HG03196 (cell line): ENCODE data around the gene SEMA6B.
"Not testable (repeated sequence)": the region's sequence is repeated elsewhere in the genome, so short reads cannot be mapped to it uniquely, and the experiment has no call there.

Experiments
- ATAC-seq: cut with Tn5 transposase; IDR thresholded peaks from one replicate; pipeline ENCODE4 v1.9.1; 2021; ENCODE audit not compliant: unreplicated experiment

The SEMA6B gene, protein sequence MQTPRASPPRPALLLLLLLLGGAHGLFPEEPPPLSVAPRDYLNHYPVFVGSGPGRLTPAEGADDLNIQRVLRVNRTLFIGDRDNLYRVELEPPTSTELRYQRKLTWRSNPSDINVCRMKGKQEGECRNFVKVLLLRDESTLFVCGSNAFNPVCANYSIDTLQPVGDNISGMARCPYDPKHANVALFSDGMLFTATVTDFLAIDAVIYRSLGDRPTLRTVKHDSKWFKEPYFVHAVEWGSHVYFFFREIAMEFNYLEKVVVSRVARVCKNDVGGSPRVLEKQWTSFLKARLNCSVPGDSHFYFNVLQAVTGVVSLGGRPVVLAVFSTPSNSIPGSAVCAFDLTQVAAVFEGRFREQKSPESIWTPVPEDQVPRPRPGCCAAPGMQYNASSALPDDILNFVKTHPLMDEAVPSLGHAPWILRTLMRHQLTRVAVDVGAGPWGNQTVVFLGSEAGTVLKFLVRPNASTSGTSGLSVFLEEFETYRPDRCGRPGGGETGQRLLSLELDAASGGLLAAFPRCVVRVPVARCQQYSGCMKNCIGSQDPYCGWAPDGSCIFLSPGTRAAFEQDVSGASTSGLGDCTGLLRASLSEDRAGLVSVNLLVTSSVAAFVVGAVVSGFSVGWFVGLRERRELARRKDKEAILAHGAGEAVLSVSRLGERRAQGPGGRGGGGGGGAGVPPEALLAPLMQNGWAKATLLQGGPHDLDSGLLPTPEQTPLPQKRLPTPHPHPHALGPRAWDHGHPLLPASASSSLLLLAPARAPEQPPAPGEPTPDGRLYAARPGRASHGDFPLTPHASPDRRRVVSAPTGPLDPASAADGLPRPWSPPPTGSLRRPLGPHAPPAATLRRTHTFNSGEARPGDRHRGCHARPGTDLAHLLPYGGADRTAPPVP

DNA sequence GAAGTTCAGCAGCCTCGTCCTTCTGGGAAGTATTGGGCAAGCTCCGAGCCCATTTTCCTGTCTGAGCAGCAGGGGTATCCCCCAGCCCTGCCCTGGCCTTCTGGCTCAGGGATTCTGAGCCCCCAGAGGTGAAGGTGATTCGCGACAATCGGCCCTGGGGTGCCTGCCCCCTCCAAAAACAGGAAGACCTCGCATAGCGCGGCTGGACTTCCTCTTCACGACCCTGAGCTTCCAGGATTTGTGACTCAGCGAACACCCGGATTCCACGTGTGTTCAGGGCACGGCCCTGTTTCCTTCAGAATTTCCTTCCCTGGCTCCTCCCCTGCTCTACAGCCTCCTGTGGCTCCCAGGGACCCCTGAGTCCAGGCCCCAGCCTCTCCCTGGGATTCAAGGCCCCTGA, at the start of gene SEMA6B:
Gene SEMA6B (minus strand): TSS at position 116 of the 400 bp plus-strand sequence. CDS start 1,227 bp downstream, outside the sequence.
- ATAC-seq, result no peak

DNA sequence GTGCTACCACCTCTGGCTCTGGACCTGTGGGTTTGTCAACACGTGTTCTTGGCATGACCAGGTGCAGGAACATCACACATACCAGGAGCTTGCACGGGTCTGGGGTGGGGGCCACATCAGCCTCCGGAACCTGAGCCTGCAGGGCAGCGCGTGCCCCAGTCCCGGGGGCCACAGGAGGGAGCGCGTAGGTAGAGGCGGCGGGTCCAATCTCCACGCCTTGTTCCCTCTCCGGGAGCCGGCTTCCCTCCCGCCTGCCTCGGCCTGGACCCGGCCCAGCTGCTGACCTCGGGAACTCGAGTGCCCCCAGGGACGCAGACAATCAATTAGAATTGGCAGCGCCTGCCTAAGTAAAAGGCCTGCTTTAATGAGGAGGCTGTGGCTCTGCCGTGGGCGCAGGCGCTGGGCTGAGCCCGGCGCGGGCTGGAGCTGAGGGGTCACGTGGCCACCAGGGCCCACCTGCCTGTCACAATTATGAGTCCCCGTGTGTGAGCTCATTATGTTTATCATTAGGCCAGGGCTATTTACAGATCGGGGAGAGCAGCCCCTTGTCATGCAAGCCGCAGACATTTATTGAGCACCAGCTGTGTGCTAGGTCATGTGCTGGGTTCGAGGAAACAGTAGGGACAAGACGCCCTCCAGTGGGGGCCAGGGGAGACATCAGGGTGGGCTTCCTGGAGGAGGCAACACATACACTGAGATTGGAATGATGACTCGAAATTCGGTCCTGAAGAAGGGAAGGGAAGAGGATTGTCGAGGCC, 47.6 kb upstream of the SEMA6B start:
- no peak for ATAC-seq

DNA sequence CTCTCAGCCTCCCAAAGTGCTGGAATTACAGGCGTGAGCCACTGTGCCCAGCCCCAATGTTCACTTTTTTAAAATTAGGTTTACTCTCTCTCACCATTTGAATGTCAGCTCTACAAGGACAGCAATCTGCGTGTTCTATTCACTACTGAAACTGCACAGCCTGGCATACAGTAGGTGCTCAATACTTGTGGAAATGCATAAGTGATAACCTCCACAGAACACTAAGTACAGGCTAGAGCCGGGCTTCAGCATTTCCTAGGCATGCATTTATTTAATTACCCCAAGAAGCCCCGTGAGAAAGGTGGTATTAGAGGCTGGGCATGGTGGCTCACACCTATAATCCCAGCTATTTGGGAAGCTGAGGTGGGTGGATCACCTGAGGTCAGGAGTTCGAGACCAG, 46.7 kb upstream of the SEMA6B start:
- no peak for ATAC-seq

DNA sequence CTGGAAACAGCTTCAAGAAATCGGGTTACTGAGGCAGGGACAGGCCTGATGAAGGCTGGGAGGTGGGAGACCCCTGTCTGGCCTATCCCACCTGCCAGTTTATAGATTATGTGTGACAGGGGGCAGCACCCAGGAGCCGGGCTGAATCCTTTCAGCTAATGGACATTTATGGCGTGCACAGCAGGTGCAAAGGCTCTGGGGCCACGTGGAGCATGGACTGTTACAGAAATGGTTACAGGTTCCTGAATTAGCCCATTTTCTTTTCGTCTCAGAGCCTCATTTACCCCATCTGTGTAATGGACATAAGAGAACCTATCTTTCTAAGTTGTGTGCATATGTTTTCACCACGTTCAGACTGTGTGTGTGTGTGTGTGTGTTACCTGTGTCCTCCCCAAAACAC, 45.4 kb upstream of the SEMA6B start:
- no peak for ATAC-seq

DNA sequence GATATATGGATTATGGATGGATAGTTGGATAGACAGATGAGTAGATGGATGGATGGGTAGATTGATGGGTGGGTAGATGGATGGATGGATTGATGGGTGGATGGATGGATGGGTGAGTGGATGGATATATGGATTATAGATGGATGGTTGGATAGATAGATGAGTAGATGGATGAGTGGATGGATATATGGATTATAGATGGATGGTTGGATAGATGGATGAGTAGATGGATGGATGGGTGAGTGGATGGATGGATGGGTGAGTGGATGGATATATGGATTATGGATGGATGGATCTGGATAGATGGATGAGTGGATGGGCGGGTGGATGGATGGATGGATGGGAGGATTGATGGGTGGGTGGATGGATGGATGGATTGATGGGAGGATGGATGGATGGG, 43.4 kb upstream of the SEMA6B start:
- ATAC-seq, result no peak

DNA sequence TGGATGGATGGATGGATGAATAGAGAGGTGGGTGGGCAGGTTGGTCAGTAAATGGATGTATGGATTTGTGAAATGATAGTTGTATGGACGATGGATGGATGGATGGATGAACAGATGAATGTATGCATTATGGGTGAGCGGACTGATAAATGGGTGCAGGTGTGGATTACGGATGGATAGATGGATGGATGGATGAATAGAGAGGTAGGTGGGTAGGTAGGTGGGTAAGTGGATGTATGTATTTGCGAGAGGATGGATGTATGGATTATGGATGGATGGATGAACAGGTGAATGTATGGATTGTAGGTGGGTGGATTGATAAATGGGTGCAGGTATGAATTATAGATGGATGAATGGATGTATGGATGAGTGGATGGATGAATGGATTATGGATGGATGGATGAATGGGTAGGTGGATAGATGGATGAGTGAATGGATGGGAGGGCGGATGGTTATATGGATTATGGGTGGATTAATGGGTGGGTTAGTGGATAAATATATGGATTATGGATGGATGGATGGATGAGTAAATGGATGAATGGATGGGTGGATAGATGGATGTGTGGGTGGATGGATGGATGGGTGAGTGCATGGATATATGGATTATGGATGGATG, 42.8 kb upstream of the SEMA6B start:
- no peak for ATAC-seq

DNA sequence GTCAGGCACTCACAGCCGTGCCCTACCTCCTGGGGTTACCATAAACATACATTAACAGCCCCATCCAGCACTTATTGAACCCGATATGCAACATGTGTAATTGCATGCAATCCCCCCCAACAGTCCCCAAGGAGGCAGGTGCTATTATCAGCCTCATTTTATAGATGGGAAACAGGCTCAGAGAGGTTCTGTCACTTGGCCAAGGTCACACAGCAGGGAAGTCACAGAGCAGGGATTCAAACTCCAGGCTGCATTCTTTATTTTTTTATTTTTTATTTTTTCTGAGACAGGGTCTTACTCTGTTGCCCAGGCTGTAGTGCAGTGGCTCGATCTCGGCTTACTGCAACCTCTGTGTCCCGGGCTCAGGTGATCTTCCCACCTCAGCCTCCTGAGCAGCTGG, 41.4 kb upstream of the SEMA6B start:
- no peak for ATAC-seq

DNA sequence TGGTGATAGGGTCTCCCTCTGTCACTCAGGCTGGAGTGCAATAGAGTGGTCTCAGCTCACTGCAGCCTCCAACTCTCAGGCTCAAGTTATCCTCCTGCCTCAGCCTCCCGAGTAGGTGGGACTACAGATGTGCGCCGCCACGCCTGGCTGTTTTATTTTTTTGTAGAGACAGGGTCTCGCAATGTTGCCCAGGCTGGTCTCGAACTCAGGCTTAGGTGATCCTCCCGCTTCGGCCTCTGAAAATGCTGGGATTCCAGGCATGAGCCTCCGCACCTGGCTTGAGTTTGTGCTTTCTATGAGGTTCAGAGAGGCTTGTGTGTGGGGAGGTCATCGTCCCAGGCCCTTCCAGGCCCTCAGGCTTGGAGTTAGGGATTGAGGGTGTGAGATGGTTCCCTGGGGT, 40.6 kb upstream of the SEMA6B start:
- ATAC-seq, result no peak

DNA sequence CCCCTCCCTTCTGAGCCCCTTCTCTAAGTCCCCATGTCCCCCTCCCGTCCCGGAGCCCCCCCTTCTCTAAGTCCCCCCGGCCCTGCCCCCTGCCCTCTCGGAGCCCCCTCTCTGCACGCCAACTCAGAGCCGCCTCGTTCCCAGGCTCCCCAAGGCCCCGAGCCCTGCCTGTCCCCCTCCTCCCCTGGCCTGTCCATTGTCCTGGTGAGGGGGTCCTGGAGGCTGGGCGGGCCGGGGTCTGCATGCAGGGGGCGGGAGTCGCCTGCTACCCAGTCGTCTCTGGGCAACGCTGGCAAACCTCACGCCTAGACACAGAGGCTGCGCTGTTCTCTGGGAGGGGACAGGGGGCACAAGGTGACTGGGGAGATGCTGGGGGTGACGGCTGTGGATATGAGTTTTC, 39.2 kb upstream of the SEMA6B start:
- ATAC-seq, result no peak

DNA sequence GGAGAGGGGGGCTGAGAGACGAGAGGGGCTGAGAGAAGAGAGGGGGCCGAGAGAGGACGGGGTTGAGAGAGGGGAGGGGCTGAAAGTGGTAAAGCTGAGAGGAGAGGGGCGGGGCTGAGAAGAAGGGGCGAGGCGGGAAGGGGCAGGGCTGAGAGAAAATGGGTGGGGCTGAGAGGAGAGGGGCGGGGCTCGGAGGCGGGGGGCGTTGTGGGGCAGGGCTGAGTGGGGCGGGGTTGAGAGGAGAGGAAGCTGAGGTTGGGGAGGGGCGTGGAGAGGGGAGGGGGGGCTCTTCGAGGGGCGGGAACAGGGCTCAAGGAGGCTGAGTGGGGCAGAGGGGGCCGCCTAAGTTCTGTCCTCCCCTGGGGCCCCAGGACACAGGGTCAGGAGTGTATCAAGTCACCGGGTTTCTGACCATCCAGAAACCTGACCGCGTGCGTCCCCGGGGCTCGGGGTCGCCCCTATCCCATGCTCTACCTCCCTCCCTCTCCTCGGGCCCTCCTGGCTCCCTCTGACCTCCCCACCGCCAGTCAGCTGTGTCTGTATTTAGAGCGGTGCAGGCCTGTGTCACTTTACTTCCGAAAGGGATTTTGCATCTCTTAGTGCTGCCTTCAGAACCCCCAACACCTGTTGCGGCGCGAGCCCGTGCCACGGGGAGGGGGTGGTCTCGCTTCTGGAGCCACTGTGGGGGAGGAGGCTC, 38.6 kb upstream of the SEMA6B start:
- ATAC-seq, result no peak

DNA sequence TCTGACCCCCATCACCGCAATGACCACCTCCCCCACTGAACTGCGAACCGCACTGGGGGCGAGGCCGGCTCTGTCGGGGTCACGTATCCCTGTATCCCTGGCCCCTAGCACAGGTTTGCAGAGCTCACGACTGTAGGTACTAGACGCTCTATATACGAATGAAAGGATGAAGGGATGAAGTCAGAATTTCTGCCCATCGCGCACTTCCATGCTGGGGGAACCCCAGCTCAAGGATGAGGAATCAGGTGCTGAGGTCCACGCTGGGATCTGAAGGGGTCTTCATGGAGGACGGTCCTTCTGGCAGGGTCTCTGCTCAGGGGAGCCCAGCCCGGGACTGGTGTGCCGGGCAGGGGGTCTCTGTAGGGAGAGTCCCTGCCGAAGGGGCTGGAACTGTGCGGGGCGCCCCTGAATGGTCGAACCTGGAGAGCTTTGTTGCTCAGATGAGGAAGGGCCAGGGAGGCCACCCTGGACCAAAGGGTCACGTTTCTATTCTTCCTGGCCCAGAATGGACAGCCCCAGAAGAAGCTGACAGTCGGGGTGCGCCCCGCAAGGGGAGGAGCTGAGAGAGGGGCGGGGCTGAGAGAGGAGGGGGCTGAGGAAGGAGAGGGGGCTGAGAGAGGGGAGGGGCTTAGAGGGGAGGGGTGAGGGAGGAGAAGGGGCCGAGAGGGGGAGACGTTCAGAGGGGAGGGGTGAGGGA, 37.9 kb upstream of the SEMA6B start:
- no peak for ATAC-seq

DNA sequence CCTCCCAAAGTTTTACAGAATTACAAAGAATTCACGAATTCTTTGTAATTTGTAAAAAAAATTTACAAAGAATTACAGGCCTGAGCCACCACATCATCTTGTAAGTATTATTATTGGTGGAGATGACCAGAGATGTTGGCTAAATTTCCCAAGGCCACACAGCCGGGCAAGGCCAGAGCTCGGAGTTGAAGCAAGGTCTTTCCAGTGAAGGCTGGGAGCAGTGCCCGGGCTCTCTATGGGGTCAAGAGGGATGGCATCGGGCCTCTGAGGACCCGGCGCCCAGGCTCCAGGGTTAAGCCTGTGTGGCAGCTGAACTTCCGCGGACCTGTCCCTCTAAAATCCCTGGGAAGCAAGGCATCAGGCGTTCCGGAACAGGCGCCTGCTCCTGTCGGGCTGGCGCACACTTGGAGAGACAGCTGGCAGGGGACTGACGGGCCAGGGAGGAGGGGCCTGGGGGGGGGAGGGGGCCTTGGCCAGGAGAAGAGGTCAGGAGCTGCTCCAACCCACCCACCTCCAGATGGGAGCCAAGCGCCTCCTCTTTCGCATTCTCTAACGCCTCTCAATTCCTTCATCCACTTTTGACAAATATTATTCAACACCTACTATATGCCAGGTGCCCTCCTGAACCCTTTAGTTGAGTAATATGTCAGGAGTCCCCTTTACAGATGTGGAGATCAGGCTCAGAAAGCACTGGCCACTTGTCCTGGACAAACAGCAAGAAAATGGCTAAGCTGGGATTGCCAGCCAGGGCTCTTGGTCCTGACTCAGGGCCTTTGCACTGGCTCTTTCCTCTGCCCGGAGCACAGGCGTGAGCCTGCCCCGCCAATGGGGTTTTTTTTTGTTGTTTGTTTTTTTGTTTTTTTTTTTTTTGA, 36.8 kb upstream of the SEMA6B start:
- no peak for ATAC-seq

DNA sequence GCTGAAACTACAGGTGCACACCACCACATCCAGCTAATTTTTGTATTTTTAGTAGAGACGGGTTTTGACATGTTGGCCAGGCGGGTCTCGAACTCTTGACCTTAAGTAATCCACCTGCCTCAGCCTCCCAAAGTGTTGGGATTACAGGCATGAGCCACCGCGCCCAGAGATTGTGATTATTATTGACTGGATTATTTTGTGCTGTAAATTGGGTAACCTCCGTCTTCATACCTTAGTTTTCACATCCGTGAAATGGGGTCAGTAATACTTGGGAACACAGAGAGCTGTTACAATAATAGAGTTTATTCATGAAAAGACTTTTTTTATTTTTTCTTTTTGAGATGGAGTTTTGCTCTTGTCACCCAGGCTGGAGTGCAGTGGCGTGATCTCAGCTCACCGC, 35.7 kb upstream of the SEMA6B start:
- not testable (repeated sequence) for ATAC-seq

DNA sequence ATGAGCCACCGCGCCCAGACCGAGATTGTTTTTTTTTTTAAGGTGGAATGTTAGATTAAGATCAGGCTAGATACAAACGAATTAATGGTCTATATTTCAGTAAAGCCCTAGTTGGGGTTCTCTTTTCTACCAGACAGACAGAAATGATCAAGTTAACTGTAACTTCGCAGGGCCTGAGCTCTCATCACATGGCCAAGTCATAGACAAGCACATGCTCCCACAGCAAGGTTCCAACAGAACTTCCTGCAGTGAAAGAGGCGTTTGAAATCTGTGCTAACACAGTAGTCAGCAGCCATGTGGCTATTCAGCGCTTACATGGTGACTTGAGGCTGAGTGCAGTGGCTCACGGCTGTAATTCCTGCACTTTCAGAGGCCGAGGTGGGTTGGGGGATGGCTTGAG, 34.7 kb upstream of the SEMA6B start:
- ATAC-seq, result no peak

DNA sequence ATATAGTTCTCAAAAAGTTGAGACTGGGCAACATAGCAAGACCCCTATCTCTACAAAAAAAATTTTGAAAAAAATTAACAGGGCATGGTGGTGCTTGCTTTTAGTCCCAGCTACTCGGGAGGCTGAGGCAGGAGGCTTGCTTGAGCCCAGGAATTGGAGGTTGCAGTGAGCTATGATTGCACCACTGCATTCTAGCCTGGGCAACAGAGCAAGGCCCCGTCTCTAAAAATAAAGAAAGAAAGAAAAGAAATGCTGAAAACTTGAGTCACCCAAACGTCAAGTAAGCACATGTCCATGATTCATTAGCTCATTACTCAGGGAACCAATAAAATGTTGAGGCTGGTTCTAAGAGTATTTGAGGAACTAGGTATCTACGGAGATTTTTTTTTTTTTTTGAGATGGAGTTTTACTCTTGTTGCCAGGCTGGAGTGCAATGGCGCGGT, 33.9 kb upstream of the SEMA6B start:
- no peak for ATAC-seq

DNA sequence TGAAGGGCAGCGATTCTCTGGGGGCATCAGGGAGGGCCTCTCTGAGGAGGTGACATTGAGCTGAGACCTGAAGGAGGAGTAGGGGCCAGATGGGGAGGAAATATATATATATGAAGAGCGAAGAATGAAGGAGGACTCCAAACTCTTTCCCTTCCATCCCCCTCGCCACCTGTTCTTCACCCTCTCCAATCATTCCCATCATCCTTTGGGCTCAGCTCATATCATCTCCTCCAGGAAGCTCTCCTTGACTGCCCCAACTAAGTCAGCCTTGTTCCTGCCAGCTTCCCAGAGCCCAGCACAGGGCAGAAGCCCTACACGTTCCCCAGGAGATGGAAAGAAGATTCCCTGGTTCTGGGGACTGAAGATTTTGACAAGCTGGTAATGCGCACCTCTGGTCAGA, 33.0 kb upstream of the SEMA6B start:
- no peak for ATAC-seq

DNA sequence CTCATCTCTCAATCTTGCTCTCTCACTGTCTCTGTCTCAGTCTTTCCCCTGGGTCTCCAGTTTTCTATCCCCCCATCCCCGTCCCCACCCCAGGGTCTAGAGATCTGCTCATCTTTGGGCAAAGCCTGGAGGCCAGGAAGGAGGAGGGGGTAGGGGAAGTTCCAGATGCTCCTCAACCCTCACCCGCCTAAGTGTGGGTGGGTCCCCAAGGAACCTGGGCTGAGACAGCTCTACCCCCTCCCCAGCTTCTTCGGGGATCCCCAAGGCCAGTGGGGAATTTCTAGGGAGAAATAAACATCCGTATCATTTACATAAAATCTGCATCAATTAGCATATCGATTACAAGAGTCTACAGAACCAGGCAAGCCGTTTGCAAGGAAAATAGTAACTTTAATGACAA, 31.8 kb upstream of the SEMA6B start:
- no peak for ATAC-seq

DNA sequence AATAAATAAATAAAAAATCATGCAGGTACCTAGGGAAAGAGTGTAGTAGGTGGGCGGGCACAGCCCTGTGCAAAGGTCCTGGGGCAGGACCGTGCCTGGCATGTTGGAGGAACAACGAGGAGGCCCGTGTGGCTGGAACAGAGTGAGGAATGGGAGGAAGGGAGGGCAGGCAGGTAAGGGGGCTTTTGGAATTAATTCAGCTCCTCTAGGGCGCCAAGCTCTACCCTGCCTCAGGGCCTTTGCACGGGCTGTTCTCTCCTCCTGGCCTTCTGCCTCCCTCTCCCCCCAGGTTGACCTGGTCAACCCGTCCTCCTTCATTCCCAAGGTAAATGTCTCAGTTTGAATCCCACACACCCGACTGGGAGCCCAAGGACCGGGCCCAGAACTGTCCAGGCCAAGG, 31.1 kb upstream of the SEMA6B start:
- no peak for ATAC-seq
